ENCODE data around the gene EDIL3.

Gene EDIL3

GRCh38 chr5:84255315-84255714 lies 129.4 kb downstream of the EDIL3 start:
- DNase-seq, result no peak

GRCh38 chr5:84253946-84254345 lies 130.7 kb downstream of the EDIL3 start:
- DNase-seq, result no peak

GRCh38 chr5:84251503-84251902 lies 133.2 kb downstream of the EDIL3 start:
- DNase-seq, result no peak

- DNase-seq, result no peak
Observed at GRCh38 chr5:84249918-84250630, 134.6 kb downstream of the EDIL3 start.

GRCh38 chr5:84248013-84248412 lies 136.7 kb downstream of the EDIL3 start:
- DNase-seq, result no peak

GRCh38 chr5:84242286-84242685 lies 142.4 kb downstream of the EDIL3 start:
- no peak for DNase-seq

- DNase-seq, result no peak
Observed at GRCh38 chr5:84239494-84239893, 145.2 kb downstream of the EDIL3 start.

- no peak for DNase-seq
Observed at GRCh38 chr5:84237126-84237525, 147.6 kb downstream of the EDIL3 start.

- no peak for DNase-seq
Observed at GRCh38 chr5:84231433-84231832, 153.2 kb downstream of the EDIL3 start.

- DNase-seq, result no peak
Observed at GRCh38 chr5:84229045-84229444, 155.6 kb downstream of the EDIL3 start.

- DNase-seq, result no peak
Observed at GRCh38 chr5:84228266-84228665, 156.4 kb downstream of the EDIL3 start.

- no peak for DNase-seq
Observed at GRCh38 chr5:84227236-84227635, 157.4 kb downstream of the EDIL3 start.

GRCh38 chr5:84218546-84218945 lies 166.1 kb downstream of the EDIL3 start:
- DNase-seq, result no peak

GRCh38 chr5:84215521-84215920 lies 169.2 kb downstream of the EDIL3 start:
- DNase-seq, result no peak

- no peak for DNase-seq
Observed at GRCh38 chr5:84213861-84214260, 170.8 kb downstream of the EDIL3 start.

GRCh38 chr5:84213212-84213611 lies 171.5 kb downstream of the EDIL3 start:
- no peak for DNase-seq

- no peak for DNase-seq
Observed at GRCh38 chr5:84204772-84205171, 179.9 kb downstream of the EDIL3 start.

- DNase-seq, result no peak
Observed at GRCh38 chr5:84202136-84202535, 182.5 kb downstream of the EDIL3 start.

- no peak for DNase-seq
Observed at GRCh38 chr5:84197538-84197937, 187.1 kb downstream of the EDIL3 start.

GRCh38 chr5:84191281-84191680 lies 193.4 kb downstream of the EDIL3 start:
- DNase-seq, result no peak

- DNase-seq, result no peak
Observed at GRCh38 chr5:84184857-84185256, 199.8 kb downstream of the EDIL3 start.

- no peak for DNase-seq
Observed at GRCh38 chr5:84181093-84181492, 203.6 kb downstream of the EDIL3 start.

- no peak for DNase-seq
Observed at GRCh38 chr5:84168841-84169240, 215.8 kb downstream of the EDIL3 start.

GRCh38 chr5:84163671-84164070 lies 221.0 kb downstream of the EDIL3 start:
- DNase-seq, result no peak

GRCh38 chr5:84162695-84163094 lies 222.0 kb downstream of the EDIL3 start:
- no peak for DNase-seq
